Measurements from ENCODE around the gene ASIC2.

GRCh38 chr17:33073416-33073815 lies 219.7 kb downstream of the ASIC2 start:
- TF ChIP-seq CTCF (IDR thresholded peaks at IDR 0.05) (no peak), POLR2AphosphoS5 (IDR thresholded peaks at IDR 0.05; ENCODE audit: insufficient read depth in 1 of 2, low read depth in 1 of 2) (no peak)

Measured in vagina (tissue), 2 donors.